PC-9 (cell line): ENCODE data around the gene TSC22D2. TPM values are rescaled to one million over a fixed set of nuclear protein-coding genes. Genes with fewer than 3 reads are reported as not detected.

Source experiments
- BruUV-seq: library from RNA; stranded (reverse); fragments of 400-500 nt; replicated peaks from 2 replicates; lab custom pipeline; 2021; lab: Mats Ljungman, UMichigan
- CTCF ChIA-PET: fragments of 300-600 bp; sonication (Branson Sonifier 250); formaldehyde crosslinking; loops from one replicate; lab custom pipeline; 2022; ENCODE audit warnings: antibody characterized with exemption; lab: Charles Lee
- POLR2A ChIA-PET: fragments of 300-600 bp; sonication (Branson Sonifier 250); formaldehyde crosslinking; loops from one replicate; lab custom pipeline; 2022; ENCODE audit warnings: antibody characterized with exemption; ENCODE audit not compliant: unreplicated experiment; lab: Charles Lee
- DNase-seq, 2 experiments: peaks; one replicate each; pipeline versions ENCODE4 v3.0.0 to v3.0.0-alpha.2; 2015 to 2022; ENCODE audit warnings: mixed read lengths in 1 of 2
- H2AFZ ChIP-seq: fragments of 200-600 bp; sonication (generic); 2 replicates; pipeline ENCODE4 v1.8.1; 2017; ENCODE audit warnings: antibody characterized with exemption
- H3F3A ChIP-seq: fragments of 200-600 bp; sonication (generic); 2 replicates; pipeline ENCODE4 v1.8.1; 2017; ENCODE audit warnings: antibody characterized with exemption, mild to moderate bottlenecking, low read depth; ENCODE audit not compliant: insufficient read depth
- H3K27ac ChIP-seq: fragments of 200-600 bp; sonication (generic); 2 replicates; pipeline ENCODE4 v1.6.1; 2016; ENCODE audit warnings: mixed run types
- H3K27me3 ChIP-seq: fragments of 200-600 bp; sonication (generic); 2 replicates; pipeline ENCODE4 v1.6.1; 2016; ENCODE audit warnings: low read depth, mixed run types; ENCODE audit not compliant: insufficient read depth
- H3K36me3 ChIP-seq: fragments of 200-600 bp; sonication (generic); 2 replicates; pipeline ENCODE4 v1.6.1; 2016; ENCODE audit warnings: low read depth, mixed run types
- H3K4me1 ChIP-seq: fragments of 200-600 bp; sonication (generic); replicated peaks from 2 replicates; pipeline ENCODE4 v1.6.1; 2016; ENCODE audit warnings: mixed run types; ENCODE audit not compliant: insufficient read depth
- H3K4me2 ChIP-seq: fragments of 200-600 bp; sonication (generic); 2 replicates; pipeline ENCODE4 v1.6.1; 2017; ENCODE audit warnings: mixed run types
- H3K4me3 ChIP-seq: fragments of 200-600 bp; sonication (generic); 2 replicates; pipeline ENCODE4 v1.6.1; 2016; ENCODE audit warnings: mixed run types
- H3K79me2 ChIP-seq: fragments of 200-600 bp; sonication (generic); 2 replicates; pipeline ENCODE4 v1.6.1; 2017; ENCODE audit warnings: low read depth, mixed run types
- H3K9me2 ChIP-seq: fragments of 200-600 bp; sonication (generic); 2 replicates; pipeline ENCODE4 v1.8.1; 2017; ENCODE audit warnings: mild to moderate bottlenecking; ENCODE audit not compliant: insufficient read depth
- H3K9me3 ChIP-seq: fragments of 200-600 bp; sonication (generic); 2 replicates; pipeline ENCODE4 v1.8.1; 2016; ENCODE audit warnings: low read depth; ENCODE audit not compliant: insufficient read depth
- H4K20me1 ChIP-seq: fragments of 200-600 bp; sonication (generic); 2 replicates; pipeline ENCODE4 v1.8.1; 2017; ENCODE audit not compliant: insufficient read depth
- EZH2 ChIP-seq: fragments of 200-600 bp; sonication (generic); IDR thresholded peaks from 2 replicates; pipeline ENCODE4 v1.8.0; 2017; ENCODE audit warnings: antibody characterized with exemption, low read depth
- intact Hi-C: fragments of 100-400 bp; cut with micrococcal nuclease; formaldehyde crosslinking; loops from one replicate; pipeline ENCODE4 v1.10.0; 2022; ENCODE audit not compliant: unreplicated experiment
- total RNA-seq: library from RNA; stranded (reverse); gene quantifications from 2 replicates; pipeline ENCODE4 v1.2.3, GENCODE V29; 2021
- TF ChIP-seq, protein P1 (sequence below): fragments of 200-600 bp; sonication (generic); conservative IDR thresholded peaks from 2 replicates; pipeline ENCODE4 v1.6.1; 2017; ENCODE audit warnings: mixed run types, antibody characterized with exemption, mild to moderate bottlenecking, moderate library complexity

The TSC22D2 gene
- total RNA-seq, 1 experiment from 2014 or later, result 32.0 TPM

DNA sequence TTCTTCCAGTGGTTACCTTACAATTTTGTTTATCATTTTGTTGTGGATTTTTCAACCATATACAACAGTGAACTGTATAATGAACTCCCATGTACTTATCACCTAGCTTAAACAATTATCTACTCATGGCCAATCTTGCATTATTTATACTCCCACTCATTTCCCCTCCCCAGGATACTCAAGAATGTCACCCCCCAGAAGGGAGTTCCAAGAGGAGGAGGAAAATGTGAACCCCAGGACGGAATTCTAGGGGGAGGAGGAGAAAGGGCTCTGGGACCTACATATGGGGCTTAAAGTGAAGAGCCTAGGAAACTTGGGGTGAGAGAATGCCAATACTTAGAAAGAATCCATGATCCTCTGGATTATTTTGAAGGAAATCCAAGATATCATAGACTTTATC, 59.3 kb downstream of the TSC22D2 start:
- Histone ChIP-seq H3K27me3 (no peaks in the 10 kb centered on the region), H3K9me3 (no peaks in the 10 kb centered on the region), H3K36me3 (no peaks in the 10 kb centered on the region), H4K20me1 (no peaks in the 10 kb centered on the region), H3K4me3 (no peak overlapping the region), H2AFZ (no peak overlapping the region), H3F3A (peaks cover 57% of the 10 kb centered on the region), H3K79me2 (no peaks in the 10 kb centered on the region), H3K9me2 (no peaks in the 10 kb centered on the region), H3K27ac (no peak overlapping the region; the same call in 1 of the 2 replicates), H3K4me2 (no peak overlapping the region), H3K4me1 (peaks cover 48% of the 10 kb centered on the region)
- intact Hi-C loops, result no loop called here
- ChIA-PET POLR2A (no interaction called here), CTCF (no interaction called here)
- no peak for DNase-seq
- BruUV-seq, result no TSS peak
- TF ChIP-seq, protein P1, sequence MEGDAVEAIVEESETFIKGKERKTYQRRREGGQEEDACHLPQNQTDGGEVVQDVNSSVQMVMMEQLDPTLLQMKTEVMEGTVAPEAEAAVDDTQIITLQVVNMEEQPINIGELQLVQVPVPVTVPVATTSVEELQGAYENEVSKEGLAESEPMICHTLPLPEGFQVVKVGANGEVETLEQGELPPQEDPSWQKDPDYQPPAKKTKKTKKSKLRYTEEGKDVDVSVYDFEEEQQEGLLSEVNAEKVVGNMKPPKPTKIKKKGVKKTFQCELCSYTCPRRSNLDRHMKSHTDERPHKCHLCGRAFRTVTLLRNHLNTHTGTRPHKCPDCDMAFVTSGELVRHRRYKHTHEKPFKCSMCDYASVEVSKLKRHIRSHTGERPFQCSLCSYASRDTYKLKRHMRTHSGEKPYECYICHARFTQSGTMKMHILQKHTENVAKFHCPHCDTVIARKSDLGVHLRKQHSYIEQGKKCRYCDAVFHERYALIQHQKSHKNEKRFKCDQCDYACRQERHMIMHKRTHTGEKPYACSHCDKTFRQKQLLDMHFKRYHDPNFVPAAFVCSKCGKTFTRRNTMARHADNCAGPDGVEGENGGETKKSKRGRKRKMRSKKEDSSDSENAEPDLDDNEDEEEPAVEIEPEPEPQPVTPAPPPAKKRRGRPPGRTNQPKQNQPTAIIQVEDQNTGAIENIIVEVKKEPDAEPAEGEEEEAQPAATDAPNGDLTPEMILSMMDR, result no peak
- no peak for TF ChIP-seq EZH2

DNA sequence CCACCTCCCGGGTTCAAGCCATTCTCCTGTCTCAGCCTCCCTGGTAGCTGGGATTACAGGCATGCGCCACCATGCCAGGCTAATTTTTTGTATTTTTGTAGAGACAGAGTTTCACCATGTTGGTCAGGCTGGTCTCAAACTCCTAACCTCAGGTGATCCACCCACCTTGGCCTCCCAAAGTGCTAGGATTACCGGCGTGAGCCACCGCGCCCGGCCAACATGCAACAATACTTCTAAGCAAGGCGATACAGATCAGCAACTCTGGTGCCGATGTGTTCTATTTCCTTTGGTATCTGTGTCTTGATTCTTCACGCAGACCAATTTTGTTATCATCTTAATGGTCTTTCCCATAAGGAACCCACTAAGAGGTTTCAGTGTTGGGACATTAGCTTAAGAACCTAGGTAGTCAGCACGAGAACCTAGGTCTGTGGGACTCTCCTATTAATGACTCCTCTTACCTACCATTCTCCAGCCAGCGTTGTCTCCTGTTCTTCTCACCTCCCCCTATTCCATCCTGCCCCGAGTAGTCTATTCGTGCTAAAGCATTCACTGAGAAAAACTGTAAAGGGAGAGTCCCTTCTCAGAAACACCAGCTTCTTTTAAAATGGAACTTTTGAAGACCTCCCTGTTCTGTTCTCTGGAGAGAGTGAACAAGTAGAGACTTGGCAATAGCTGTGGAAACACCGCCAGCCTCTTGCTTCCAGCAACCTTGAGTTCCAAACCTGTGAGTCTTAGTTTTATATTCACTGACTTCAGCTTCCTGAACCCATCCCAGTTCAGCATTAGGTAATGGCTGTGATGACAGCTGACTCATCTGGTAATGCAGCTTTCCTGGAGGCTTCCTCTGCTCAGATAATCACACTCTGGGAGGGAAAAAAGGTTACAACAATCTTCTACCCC, 61.2 kb downstream of the TSC22D2 start:
- no peaks in the 10 kb centered on the region for H4K20me1 ChIP-seq
- POLR2A ChIA-PET, result interaction anchor here (0.6 to 1.0 kb wide), 8 partner anchors 8 to 120 kb away, joined by 3 to 7 read pairs (median 3); no protein-coding TSS in a partner anchor
- BruUV-seq, result TSS peak; percentile 78
- peak; percentile 76 to 97 for DNase-seq
- H3K36me3 ChIP-seq, result no peaks in the 10 kb centered on the region
- peak overlapping the region; percentile 79 for H3K4me2 ChIP-seq
- no peaks in the 10 kb centered on the region for H3K27me3 ChIP-seq
- intact Hi-C loops, result loop anchor here (1.0 to 2.0 kb wide), 5 partner anchors 22 to 183 kb away; no protein-coding TSS in a partner anchor
- H3K9me2 ChIP-seq, result no peaks in the 10 kb centered on the region
- 0 out of 2 replicates have a peak overlapping the region, but pooled peaks have one; percentile 7 for H2AFZ ChIP-seq
- H3K4me1 ChIP-seq, result peaks cover 53% of the 10 kb centered on the region
- no peak for TF ChIP-seq EZH2
- TF ChIP-seq, protein P1, result no peak
- H3K9me3 ChIP-seq, result no peaks in the 10 kb centered on the region
- H3F3A ChIP-seq, result peaks cover 57% of the 10 kb centered on the region
- H3K79me2 ChIP-seq, result no peaks in the 10 kb centered on the region
- peak overlapping the region; percentile 38; the same call in 1 of the 2 replicates for H3K4me3 ChIP-seq
- CTCF ChIA-PET, result no interaction called here
- H3K27ac ChIP-seq, result peak overlapping the region; percentile 89

DNA sequence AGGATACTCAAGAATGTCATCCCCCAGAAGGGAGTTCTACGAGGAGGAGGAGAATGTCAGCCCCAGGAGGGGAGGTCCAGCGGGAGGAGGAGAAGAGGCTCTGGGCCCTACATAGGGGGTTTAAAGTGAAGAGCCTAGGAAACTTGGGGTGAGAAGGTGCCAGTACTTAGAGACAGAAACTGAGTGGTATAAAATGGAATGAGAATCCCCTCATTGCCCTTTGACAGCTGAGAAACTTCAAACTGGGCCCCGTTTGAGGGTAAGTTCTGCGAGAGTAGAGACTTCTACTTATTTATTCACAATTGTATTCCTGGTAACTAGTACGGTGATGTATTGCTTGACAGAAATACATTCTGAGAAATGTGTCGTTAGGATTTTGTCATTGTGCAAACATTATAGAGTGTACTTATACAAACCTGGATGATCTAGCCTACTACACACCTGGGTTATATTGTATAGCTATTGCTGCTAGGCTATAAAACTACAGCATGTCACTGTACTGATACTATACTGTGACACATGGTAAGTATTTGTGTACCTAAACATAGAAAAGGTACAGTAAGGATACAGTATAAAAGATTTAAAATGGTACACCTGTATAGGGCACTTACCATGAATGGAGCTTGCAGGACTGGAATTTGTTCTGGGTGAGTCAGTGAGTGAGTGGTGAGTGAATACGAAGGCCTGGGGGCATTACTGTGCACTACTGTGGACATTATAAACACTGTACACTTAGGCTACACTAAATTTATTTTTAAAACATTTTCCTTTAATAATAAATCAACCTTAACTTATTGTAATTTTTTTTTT, 62.0 kb downstream of the TSC22D2 start:
- intact Hi-C loops, result loop anchor here (1.0 to 2.0 kb wide), 6 partner anchors 23 to 184 kb away; no protein-coding TSS in a partner anchor
- H3F3A ChIP-seq, result peaks cover 57% of the 10 kb centered on the region
- peak overlapping the region; percentile 79 for H3K4me2 ChIP-seq
- H3K9me3 ChIP-seq, result no peaks in the 10 kb centered on the region
- no peaks in the 10 kb centered on the region for H3K9me2 ChIP-seq
- peaks cover 53% of the 10 kb centered on the region for H3K4me1 ChIP-seq
- TF ChIP-seq EZH2, result no peak
- TF ChIP-seq, protein P1, result no peak
- no peaks in the 10 kb centered on the region for H4K20me1 ChIP-seq
- H3K79me2 ChIP-seq, result no peaks in the 10 kb centered on the region
- H2AFZ ChIP-seq, result no peak overlapping the region
- peak overlapping the region; percentile 38; the same call in 1 of the 2 replicates for H3K4me3 ChIP-seq
- H3K27me3 ChIP-seq, result no peaks in the 10 kb centered on the region
- ChIA-PET CTCF (interaction anchor here (0.6 kb wide), 1 partner anchor 676 kb away, joined by 3 read pairs; no protein-coding TSS in a partner anchor), POLR2A (interaction anchor here (0.6 to 1.0 kb wide), 7 partner anchors 9 to 221 kb away, joined by 3 to 14 read pairs (median 3); no protein-coding TSS in a partner anchor)
- peak overlapping the region; percentile 89 for H3K27ac ChIP-seq
- TSS peak; percentile 82 for BruUV-seq
- peak; percentile 72 to 89 for DNase-seq
- no peaks in the 10 kb centered on the region for H3K36me3 ChIP-seq
